Lower lobe of right lung (tissue), 2 donors: ENCODE results near the gene CDHR2. TPM values are rescaled to one million over a fixed set of nuclear protein-coding genes. Genes with fewer than 3 reads are reported as not detected.

Source experiments
- ATAC-seq, 2 donors: fragments of 200-7000 bp; cut with Tn5 transposase; one replicate each; pipeline ENCODE4 v1.9.1; 2020 to 2022; ENCODE audit warnings: mild to moderate bottlenecking in 2 of 2, moderate library complexity in 2 of 2
- DNase-seq: peaks from one replicate; pipeline ENCODE4 v3.0.0-alpha.2; 2020
- H3K27ac ChIP-seq: fragments of 200-600 bp; one replicate; pipeline ENCODE4 v1.8.0; 2022
- H3K27me3 ChIP-seq: fragments of 200-600 bp; one replicate; pipeline ENCODE4 v1.8.0; 2022; ENCODE audit warnings: low read depth
- H3K36me3 ChIP-seq: fragments of 200-600 bp; one replicate; pipeline ENCODE4 v1.8.0; 2022; ENCODE audit warnings: mild to moderate bottlenecking
- H3K4me1 ChIP-seq: fragments of 200-600 bp; one replicate; pipeline ENCODE4 v1.8.0; 2022
- H3K4me3 ChIP-seq: fragments of 200-600 bp; one replicate; pipeline ENCODE4 v1.8.0; 2022; ENCODE audit warnings: mild to moderate bottlenecking
- H3K9me3 ChIP-seq: fragments of 200-600 bp; one replicate; pipeline ENCODE4 v1.8.0; 2022
- CTCF ChIP-seq: fragments of 200-600 bp; IDR thresholded peaks from one replicate; pipeline ENCODE4 v1.8.0; 2022; ENCODE audit warnings: antibody characterized with exemption, mild to moderate bottlenecking
- intact Hi-C: fragments of 100-400 bp; cut with DNase I; formaldehyde crosslinking; loops from one replicate; pipeline ENCODE4 v1.11.0; 2022
- total RNA-seq: library from RNA; stranded (reverse); fragmentation: NEBNext Ultra II Directional; extraction: Animal tissue kit (Norgen Biotek cat#: 25700); gene quantifications from one replicate; pipeline ENCODE4 v1.2.1, GENCODE V29; 2021
- donor health status: DM: no; HTN: yes; CAD: no; lungs with severe emphysema.

The CDHR2 gene
- total RNA-seq, 1 donor from 2014 or later, result 0.62 TPM

DNA sequence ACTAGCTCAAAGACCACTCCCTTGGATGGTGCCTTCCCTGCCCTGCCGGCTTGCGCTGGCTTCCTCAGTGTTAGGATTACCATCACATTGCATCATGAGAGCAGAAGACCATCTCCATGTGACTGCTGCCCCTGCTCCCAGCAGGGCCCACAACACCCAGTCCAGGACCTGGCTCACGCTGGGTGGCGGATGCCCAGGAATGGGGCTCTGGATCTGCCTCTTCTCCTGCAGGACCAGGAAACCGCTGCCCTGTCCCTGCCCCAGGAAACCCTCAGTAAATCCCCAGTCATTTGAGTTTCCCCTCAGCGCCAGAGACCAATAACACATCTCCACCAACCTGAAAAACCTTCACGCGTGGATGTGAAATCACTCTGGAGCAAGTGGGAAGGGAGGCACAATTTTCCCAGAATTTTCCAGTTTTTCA is 8.7 kb upstream of the CDHR2 start:
- peaks cover 56% of the 10 kb centered on the region for H3K4me1 ChIP-seq

GRCh38 chr5:176540956-176541337 is 8.2 kb upstream of the CDHR2 start:
- Histone ChIP-seq H3K4me3 (peak overlapping the region; percentile 72), H3K9me3 (no peaks in the 10 kb centered on the region), H3K27ac (peak overlapping the region; percentile 79), H3K27me3 (no peaks in the 10 kb centered on the region), H3K4me1 (peaks cover 51% of the 10 kb centered on the region), H3K36me3 (no peaks in the 10 kb centered on the region)
- intact Hi-C loops, result no loop called here
- DNase-seq, result no peak
- ATAC-seq, result no peak
- TF ChIP-seq CTCF, result no peak

More for the DNA sequence above, 8.7 kb upstream of the CDHR2 start:
- Histone ChIP-seq H3K27ac (peak overlapping the region; percentile 79), H3K4me3 (no peak overlapping the region), H3K27me3 (no peaks in the 10 kb centered on the region), H3K36me3 (no peaks in the 10 kb centered on the region), H3K9me3 (no peaks in the 10 kb centered on the region)
- DNase-seq (no peak), ATAC-seq (no peak)
- intact Hi-C loops, result no loop called here
- TF ChIP-seq CTCF, result no peak

- DNase-seq, result peak; percentile 85
- no peak for ATAC-seq
- H3K27ac ChIP-seq, result peak overlapping the region; percentile 79
- peaks cover 47% of the 10 kb centered on the region for H3K4me1 ChIP-seq
- H3K4me3 ChIP-seq, result peak overlapping the region; percentile 72
- no peaks in the 10 kb centered on the region for H3K27me3 ChIP-seq
- no peaks in the 10 kb centered on the region for H3K36me3 ChIP-seq
- intact Hi-C loops, result no loop called here
- H3K9me3 ChIP-seq, result no peaks in the 10 kb centered on the region
- no peak for TF ChIP-seq CTCF
Observed at GRCh38 chr5:176541338-176542134, 7.6 kb upstream of the CDHR2 start.

DNA sequence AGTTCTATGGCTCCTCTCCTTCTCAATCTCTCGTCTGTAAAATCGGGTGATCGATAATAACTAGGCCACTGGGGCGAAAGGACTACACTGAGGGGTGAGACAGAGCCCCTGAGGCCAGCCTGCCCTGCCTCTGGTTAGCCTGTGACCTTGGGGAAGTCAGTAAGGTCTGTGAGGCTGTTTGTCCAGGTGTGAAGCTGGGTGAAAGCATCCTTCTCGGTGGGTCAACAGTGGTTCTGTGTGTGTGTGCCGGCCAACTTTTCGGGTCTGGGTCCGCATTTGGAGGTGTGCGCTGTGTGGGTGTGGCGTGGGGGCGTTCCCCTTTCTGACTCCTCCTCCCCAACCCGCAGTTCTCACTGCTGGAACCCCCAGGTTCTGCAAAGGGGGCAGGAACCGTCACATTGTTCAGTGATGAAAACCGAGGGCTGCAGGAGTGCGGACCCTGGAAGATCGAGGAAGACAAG is 7.0 kb upstream of the CDHR2 start:
- Histone ChIP-seq H3K27me3 (no peaks in the 10 kb centered on the region), H3K36me3 (no peaks in the 10 kb centered on the region), H3K4me3 (peak overlapping the region; percentile 72), H3K9me3 (no peaks in the 10 kb centered on the region), H3K27ac (peak overlapping the region; percentile 79), H3K4me1 (peaks cover 47% of the 10 kb centered on the region)
- intact Hi-C loops, result no loop called here
- no peak for ATAC-seq
- no peak for TF ChIP-seq CTCF
- DNase-seq, result no peak

DNA sequence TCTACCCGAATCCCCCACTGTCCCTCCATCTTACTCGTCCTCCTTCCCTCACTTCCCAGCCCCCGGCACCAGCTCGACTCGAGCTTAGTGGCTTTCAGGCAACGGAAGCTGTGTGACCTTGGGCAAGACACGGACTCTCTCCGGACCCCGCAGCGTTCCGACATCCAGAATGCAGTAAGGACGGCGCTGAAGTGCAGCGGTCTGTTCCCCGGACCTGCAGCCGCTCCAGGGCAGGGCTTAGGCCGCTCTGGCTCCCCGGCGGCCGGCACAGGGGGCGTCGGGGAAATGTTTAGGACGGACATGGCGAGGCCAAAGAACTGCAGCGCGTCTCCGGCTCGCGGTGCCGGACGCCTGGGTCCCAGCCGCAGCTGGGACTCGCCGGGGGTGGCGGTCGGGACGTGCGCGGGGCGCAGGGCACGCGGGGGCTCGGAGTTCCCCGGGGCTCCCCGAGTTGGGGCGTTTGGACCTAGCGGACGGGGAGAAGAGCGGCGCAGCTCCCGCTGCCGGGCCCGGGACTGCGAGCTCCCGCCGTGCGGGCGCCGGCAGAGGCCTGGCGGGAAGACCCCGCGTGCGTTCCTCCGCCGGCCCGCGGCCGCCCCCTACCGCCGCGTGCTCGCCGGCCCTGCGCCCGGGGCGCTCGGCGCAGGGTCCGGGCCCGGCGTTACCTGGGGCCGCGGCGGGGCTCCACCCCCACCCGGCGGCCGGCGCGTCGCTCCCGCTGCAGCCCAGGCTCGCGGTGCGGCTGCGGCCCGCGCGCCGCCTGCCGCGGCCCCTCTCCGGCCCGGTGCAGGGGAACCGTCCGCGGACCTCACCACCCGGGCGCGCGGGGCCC is 6.3 kb upstream of the CDHR2 start:
- no peak for TF ChIP-seq CTCF
- H3K36me3 ChIP-seq, result no peaks in the 10 kb centered on the region
- peak; percentile 48 to 57 for ATAC-seq
- H3K27ac ChIP-seq, result peak overlapping the region; percentile 79
- intact Hi-C loops, result no loop called here
- no peaks in the 10 kb centered on the region for H3K27me3 ChIP-seq
- no peaks in the 10 kb centered on the region for H3K9me3 ChIP-seq
- no peak for DNase-seq
- H3K4me1 ChIP-seq, result peaks cover 47% of the 10 kb centered on the region
- H3K4me3 ChIP-seq, result peak overlapping the region; percentile 76
